SU-DHL-6 (cell line): ENCODE data around the gene TMEM239.

Experiments used
- H2AFZ ChIP-seq: fragments of 200-600 bp; sonication (generic); 2 replicates; pipeline ENCODE4 v1.6.1; 2014; ENCODE audit warnings: low read depth, mild to moderate bottlenecking, moderate library complexity, mixed read lengths, antibody characterized with exemption, low read length; ENCODE audit not compliant: severe bottlenecking
- H3F3A ChIP-seq: fragments of 200-600 bp; shearing (Covaris generic); 2 replicates; pipeline ENCODE4 v1.6.0; 2016; ENCODE audit warnings: antibody characterized with exemption, mild to moderate bottlenecking; ENCODE audit not compliant: insufficient read depth
- H3K27ac ChIP-seq: fragments of 200-600 bp; sonication (generic); 2 replicates; pipeline ENCODE4 v1.5.1; 2016; ENCODE audit warnings: low read depth, mild to moderate bottlenecking, low read length, moderate library complexity, mixed read lengths
- H3K27me3 ChIP-seq: fragments of 200-600 bp; sonication (generic), shearing (Covaris generic); 2 replicates; pipeline ENCODE4 v1.6.0; 2014; ENCODE audit warnings: mild to moderate bottlenecking, low read length
- H3K36me3 ChIP-seq: fragments of 200-600 bp; sonication (generic); 2 replicates; pipeline ENCODE4 v1.6.1; 2014; ENCODE audit warnings: mild to moderate bottlenecking, low read length, mixed read lengths
- H3K4me2 ChIP-seq: fragments of 300-600, 200-600 bp; shearing (Covaris generic), sonication (generic); 2 replicates; pipeline ENCODE4 v1.6.0; 2014; ENCODE audit warnings: low read length, low read depth, mild to moderate bottlenecking; ENCODE audit not compliant: poor library complexity, severe bottlenecking
- H3K4me3 ChIP-seq: fragments of 200-600 bp; sonication (generic); 2 replicates; pipeline ENCODE4 v1.5.1; 2014; ENCODE audit warnings: antibody characterized with exemption, low read length, mild to moderate bottlenecking, mixed read lengths; ENCODE audit not compliant: insufficient read depth, poor library complexity, severe bottlenecking
- H3K79me2 ChIP-seq: fragments of 200-600 bp; sonication (generic); 2 replicates; pipeline ENCODE4 v1.6.1; 2014; ENCODE audit warnings: mild to moderate bottlenecking, low read length, moderate library complexity; ENCODE audit not compliant: insufficient read depth
- H3K9ac ChIP-seq: fragments of 200-600 bp; sonication (generic); 2 replicates; pipeline ENCODE4 v1.7.0; 2014; ENCODE audit warnings: mild to moderate bottlenecking, low read length
- H3K9me2 ChIP-seq: fragments of 200-600 bp; sonication (generic); replicated peaks from 2 replicates; pipeline ENCODE4 v1.6.1; 2014; ENCODE audit warnings: low read length; ENCODE audit not compliant: insufficient read depth
- H3K9me3 ChIP-seq: fragments of 200-600 bp; sonication (generic); 2 replicates; pipeline ENCODE4 v1.6.1; 2014; ENCODE audit warnings: low read length, mixed read lengths; ENCODE audit not compliant: insufficient read depth
- H4K20me1 ChIP-seq: fragments of 200-600 bp; sonication (generic); 2 replicates; pipeline ENCODE4 v1.6.1; 2014; ENCODE audit warnings: low read depth, mild to moderate bottlenecking, antibody characterized with exemption, low read length, moderate library complexity, mixed read lengths
- EZH2phosphoT487 ChIP-seq: fragments of 200-600 bp; sonication (generic), shearing (Covaris generic); conservative IDR thresholded peaks from 2 replicates; pipeline ENCODE4 v1.6.1; 2018; ENCODE audit warnings: mild to moderate bottlenecking, antibody characterized with exemption, low read length, moderate library complexity, mixed read lengths
- TF ChIP-seq, protein P1 (sequence below): fragments of 200-600 bp; sonication (generic); IDR thresholded peaks from one replicate; pipeline ENCODE4 v1.5.1; 2017; ENCODE audit warnings: antibody characterized with exemption, mild to moderate bottlenecking, low read length, moderate library complexity; ENCODE audit not compliant: insufficient read depth, poor library complexity, severe bottlenecking

The TMEM239 gene

DNA sequence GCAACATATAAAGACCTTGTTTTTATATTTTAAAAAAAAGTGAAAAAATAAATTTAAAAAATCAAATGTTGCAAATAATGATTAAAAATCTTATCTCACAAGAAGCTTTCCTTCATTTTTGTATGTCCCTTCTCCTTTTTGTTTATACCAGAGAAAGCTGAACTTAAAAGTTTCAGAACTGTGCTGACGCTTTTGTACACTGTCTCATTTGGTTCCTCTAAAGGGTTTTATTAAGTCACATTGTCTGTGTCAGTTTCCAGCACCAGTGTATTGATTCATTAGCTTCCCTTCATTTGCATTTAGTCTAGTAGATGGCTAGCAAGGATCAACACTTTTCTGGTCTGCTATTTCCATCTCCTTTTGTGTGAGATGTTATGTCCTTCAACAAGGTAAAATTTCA lies 17.6 kb downstream of the TMEM239 start:
- H3K36me3 ChIP-seq = no peaks in the 10 kb centered on the region
- H4K20me1 ChIP-seq = no peaks in the 10 kb centered on the region
- H2AFZ ChIP-seq = no peak overlapping the region
- H3K79me2 ChIP-seq = no peaks in the 10 kb centered on the region
- H3K9me3 ChIP-seq = no peaks in the 10 kb centered on the region
- no peak overlapping the region for H3K27ac ChIP-seq
- no peak overlapping the region for H3K4me2 ChIP-seq
- H3K27me3 ChIP-seq = no peaks in the 10 kb centered on the region
- no peak overlapping the region for H3K4me3 ChIP-seq
- TF ChIP-seq, protein P1, sequence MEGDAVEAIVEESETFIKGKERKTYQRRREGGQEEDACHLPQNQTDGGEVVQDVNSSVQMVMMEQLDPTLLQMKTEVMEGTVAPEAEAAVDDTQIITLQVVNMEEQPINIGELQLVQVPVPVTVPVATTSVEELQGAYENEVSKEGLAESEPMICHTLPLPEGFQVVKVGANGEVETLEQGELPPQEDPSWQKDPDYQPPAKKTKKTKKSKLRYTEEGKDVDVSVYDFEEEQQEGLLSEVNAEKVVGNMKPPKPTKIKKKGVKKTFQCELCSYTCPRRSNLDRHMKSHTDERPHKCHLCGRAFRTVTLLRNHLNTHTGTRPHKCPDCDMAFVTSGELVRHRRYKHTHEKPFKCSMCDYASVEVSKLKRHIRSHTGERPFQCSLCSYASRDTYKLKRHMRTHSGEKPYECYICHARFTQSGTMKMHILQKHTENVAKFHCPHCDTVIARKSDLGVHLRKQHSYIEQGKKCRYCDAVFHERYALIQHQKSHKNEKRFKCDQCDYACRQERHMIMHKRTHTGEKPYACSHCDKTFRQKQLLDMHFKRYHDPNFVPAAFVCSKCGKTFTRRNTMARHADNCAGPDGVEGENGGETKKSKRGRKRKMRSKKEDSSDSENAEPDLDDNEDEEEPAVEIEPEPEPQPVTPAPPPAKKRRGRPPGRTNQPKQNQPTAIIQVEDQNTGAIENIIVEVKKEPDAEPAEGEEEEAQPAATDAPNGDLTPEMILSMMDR = no peak
- TF ChIP-seq EZH2phosphoT487 = no peak
- no peaks in the 10 kb centered on the region for H3K9me2 ChIP-seq
- no peaks in the 10 kb centered on the region for H3F3A ChIP-seq
- no peak overlapping the region for H3K9ac ChIP-seq

DNA sequence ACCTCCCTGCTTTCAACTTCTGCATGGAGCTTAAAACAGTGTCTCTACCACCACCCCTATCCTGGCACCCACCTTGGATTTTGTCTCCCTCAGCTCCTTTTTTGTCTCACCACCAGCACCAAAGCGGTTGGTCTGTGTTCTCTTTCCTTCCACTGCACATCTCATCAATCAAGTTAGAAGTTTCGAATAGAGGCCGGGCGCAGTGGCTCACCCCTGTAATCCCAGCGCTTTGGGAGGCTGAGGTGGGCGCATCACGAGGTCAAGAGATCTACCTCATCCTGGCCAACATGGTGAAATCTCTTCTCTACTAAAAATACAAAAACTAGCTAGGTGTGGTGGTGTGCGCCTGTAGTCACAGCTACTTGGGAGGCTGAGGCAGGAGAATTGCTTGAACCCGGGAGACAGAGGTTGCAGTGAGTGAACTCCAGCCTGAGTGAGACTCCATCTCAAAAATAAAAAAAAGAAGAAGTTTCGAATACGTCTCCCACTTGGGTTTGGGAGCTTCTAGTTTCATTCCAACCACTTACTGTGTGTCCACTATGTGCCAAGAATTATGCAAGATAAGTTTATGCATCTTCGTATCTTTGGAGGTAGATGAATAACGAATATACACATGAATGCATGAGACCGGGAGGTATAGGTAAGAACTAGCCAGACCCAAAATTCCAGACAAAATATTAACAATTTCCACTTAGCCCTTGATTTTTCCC lies 18.4 kb downstream of the TMEM239 start:
- Histone ChIP-seq H2AFZ (no peak overlapping the region), H3K9me2 (no peaks in the 10 kb centered on the region), H3K79me2 (no peaks in the 10 kb centered on the region), H3K27me3 (no peaks in the 10 kb centered on the region), H3F3A (no peaks in the 10 kb centered on the region), H4K20me1 (no peaks in the 10 kb centered on the region), H3K36me3 (no peaks in the 10 kb centered on the region), H3K9me3 (no peaks in the 10 kb centered on the region), H3K9ac (no peak overlapping the region), H3K4me2 (no peak overlapping the region), H3K27ac (no peak overlapping the region), H3K4me3 (no peak overlapping the region)
- no peak for TF ChIP-seq EZH2phosphoT487
- TF ChIP-seq, protein P1 = no peak

DNA sequence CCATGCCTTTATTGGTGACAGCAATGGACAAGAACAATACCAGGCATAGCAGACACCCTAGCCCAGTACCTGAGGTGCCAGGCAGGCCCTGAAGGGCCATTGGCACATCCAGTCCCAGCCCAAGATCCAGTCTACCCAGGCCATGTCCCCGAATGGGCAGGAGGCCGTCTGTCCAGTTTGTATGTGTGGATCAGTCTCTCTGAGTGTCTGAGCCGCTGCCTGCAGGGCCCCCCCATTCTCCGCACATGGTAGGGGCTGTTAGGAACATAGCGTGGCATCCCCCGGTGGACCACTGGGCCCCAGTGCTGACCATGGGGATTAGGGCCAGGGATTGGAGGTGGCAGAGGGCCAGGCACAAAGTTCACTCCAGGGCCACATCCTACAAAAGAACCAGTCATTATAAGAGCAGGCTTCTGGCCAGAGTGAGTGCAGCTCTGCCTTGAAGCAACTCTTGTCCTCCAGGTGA lies 19.2 kb downstream of the TMEM239 start:
- TF ChIP-seq EZH2phosphoT487 = no peak
- TF ChIP-seq, protein P1 = no peak
- Histone ChIP-seq H3K4me2 (no peak overlapping the region), H4K20me1 (no peaks in the 10 kb centered on the region), H3K27ac (no peak overlapping the region), H3K79me2 (no peaks in the 10 kb centered on the region), H3F3A (no peaks in the 10 kb centered on the region), H3K9ac (no peak overlapping the region), H3K36me3 (no peaks in the 10 kb centered on the region), H3K27me3 (no peaks in the 10 kb centered on the region), H3K9me3 (no peaks in the 10 kb centered on the region), H3K9me2 (no peaks in the 10 kb centered on the region), H2AFZ (no peak overlapping the region), H3K4me3 (no peak overlapping the region)
